Measurements from ENCODE around the gene GJC1. TPM values are rescaled to one million over a fixed set of nuclear protein-coding genes. Genes with fewer than 3 reads are reported as not detected.

GJC1 gene
- total RNA-seq, 1 experiment from 2014 or later: 119 TPM

DNA sequence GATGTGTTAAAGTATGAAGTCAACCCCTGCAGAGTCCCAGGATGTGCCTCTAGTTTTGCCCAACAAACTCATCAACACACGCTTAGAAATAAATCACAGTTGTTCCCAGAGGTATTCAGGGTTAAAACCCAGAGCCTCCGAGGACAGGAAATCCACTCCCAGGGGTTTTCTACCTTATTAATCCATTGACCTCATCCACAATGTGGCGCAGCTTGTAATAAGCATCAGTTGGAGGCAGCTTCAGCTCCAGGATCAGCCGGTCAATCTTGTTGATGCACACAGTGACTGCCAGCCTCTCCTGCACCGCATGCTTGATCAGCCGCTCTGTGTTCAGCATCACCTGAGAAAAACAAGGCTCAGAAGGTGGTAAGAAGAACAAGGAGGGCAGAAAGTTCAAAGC is 45.7 kb upstream of the GJC1 start:
- no peaks in the 10 kb centered on the region for H3K27me3 Mint-ChIP-seq (ENCODE audit: low read depth)
- H3K27ac Mint-ChIP-seq: peak overlapping the region in 1 of 3 experiments; percentile 22; a peak in 1 of 7 replicates
- H4K91ac ChIP-seq (ENCODE audit: insufficient read length, low read depth, low read length): no peak overlapping the region

More for the DNA sequence above, 45.7 kb upstream of the GJC1 start:
- Histone ChIP-seq H3T11ph (ENCODE audit: low read length) (no peak overlapping the region), H2AFZ (ENCODE audit: low read length) (no peak overlapping the region), H2BK12ac (ENCODE audit: insufficient read length, low read depth, low read length) (no peak overlapping the region), H3K9ac (ENCODE audit: extremely low read depth, insufficient read length, low read length) (no peak overlapping the region), H3K14ac (ENCODE audit: insufficient read depth, low read length) (no peak overlapping the region), H3K27me3 (ENCODE audit: insufficient read depth, low read length) (no peaks in the 10 kb centered on the region), H3K4me1 (ENCODE audit: insufficient read depth, low read length) (no peaks in the 10 kb centered on the region), H3K27ac (ENCODE audit: insufficient read length, low read depth, low read length) (no peak overlapping the region), H3K9me3 (ENCODE audit: control insufficient read depth, low read depth, low read length) (no peaks in the 10 kb centered on the region), H2BK15ac (ENCODE audit: low read depth, low read length) (no peak overlapping the region), H2BK120ac (ENCODE audit: low read depth, low read length, poor library complexity, severe bottlenecking) (no peak overlapping the region), H4K8ac (replicated peaks; ENCODE audit: insufficient read length, low read depth, low read length) (no peak overlapping the region), H3K23me2 (ENCODE audit: insufficient read length, low read depth, low read length, poor library complexity, severe bottlenecking) (no peaks in the 10 kb centered on the region), H3K79me1 (ENCODE audit: insufficient read depth, low read depth, low read length, poor library complexity, severe bottlenecking) (no peaks in the 10 kb centered on the region), H3K56ac (ENCODE audit: insufficient read length, low read depth, low read length) (no peak overlapping the region), H2AK5ac (ENCODE audit: insufficient read length, low read length) (no peak overlapping the region), H4K5ac (ENCODE audit: insufficient read length, low read depth, low read length) (no peak overlapping the region), H3K23ac (ENCODE audit: insufficient read length, low read depth, low read length) (no peak overlapping the region), H2BK20ac (ENCODE audit: low read depth, low read length, poor library complexity, severe bottlenecking) (no peak overlapping the region), H4K20me1 (ENCODE audit: control insufficient read depth, insufficient read depth, insufficient read length) (no peaks in the 10 kb centered on the region), H3K79me2 (ENCODE audit: insufficient read depth, low read length) (no peaks in the 10 kb centered on the region), H3K18ac (ENCODE audit: insufficient read length, low read depth, low read length) (no peak overlapping the region), H2BK5ac (ENCODE audit: insufficient read length, low read length) (no peak overlapping the region), H3K4ac (ENCODE audit: low read depth, low read length) (no peak overlapping the region), H3K4me2 (ENCODE audit: insufficient read depth, insufficient read length, low read length) (no peak overlapping the region)
- Mint-ChIP-seq H3K36me3 (ENCODE audit: insufficient read depth in 1 of 3, low read depth in 3 of 3) (peaks cover 31 to 84% (median 62%) of the 10 kb centered on the region in 3 experiments), H3K9me3 (no peaks in the 10 kb centered on the region), H3K4me3 (no peak overlapping the region), H3K4me1 (no peaks in the 10 kb centered on the region)
- TF ChIP-seq CTCF (conservative IDR thresholded peaks at IDR 0.05): no peak
- DNase-seq: no peak
- WGBS (ENCODE audit: extremely low coverage, insufficient read length, low lambda C conversion rate): no CpG with 5 or more reads among the region's 6 CpGs
